Suprapubic skin (tissue), 3 donors: ENCODE data around the gene GPC1.

ENCODE experiments used
- CTCF ChIP-seq, 2 donors: fragments of 200-600 bp in 1 of 2; fragments of 450-650 bp in 1 of 2; sonication (generic) in 1 of 2; IDR thresholded peaks; one replicate each; pipeline ENCODE4 v1.5.1; 2016 to 2019; ENCODE audit warnings: antibody characterized with exemption in 2 of 2, mild to moderate bottlenecking in 1 of 2, moderate library complexity in 1 of 2
- POLR2AphosphoS5 ChIP-seq, 3 donors: sonication (generic); formaldehyde crosslinking; IDR thresholded peaks; one replicate each; pipeline ENCODE4 v1.6.1; 2017; ENCODE audit warnings: antibody characterized with exemption in 3 of 3

DNA sequence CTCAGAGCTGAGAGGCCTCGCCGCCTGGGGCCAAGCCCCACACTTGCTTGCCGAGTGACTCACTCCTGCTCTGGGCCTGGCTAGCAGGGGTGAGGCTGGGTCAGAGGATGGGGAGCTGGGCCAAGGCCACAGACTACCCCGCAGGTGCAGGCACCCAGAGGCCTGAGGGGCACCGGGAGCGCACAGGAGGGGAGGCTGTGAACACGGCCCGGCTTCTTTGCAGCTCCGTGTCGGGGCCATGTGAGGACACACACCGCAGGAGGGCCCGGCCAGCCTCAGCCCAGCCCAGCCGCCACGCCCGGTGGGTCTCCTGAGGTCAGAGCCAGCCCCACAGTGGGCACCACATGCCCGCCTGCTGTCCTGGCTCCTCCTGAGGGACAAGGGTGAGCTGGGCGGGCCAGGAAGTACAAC is 8.4 kb downstream of the GPC1 start:
- TF ChIP-seq CTCF (IDR thresholded peaks at IDR 0.05) = no peak
- TF ChIP-seq POLR2AphosphoS5 (IDR thresholded peaks at IDR 0.05) = no peak
